GM12878 (cell line): ENCODE measurements around the gene SAMD3. TPM values are rescaled to one million over a fixed set of nuclear protein-coding genes. Genes with fewer than 3 reads are reported as not detected.
"Not testable (repeated sequence)": the region's sequence is repeated elsewhere in the genome, so short reads cannot be mapped to it uniquely, and the experiment has no call there.

Source experiments
- ATAC-seq: fragments of 200-7000 bp; cut with Tn5 transposase; 3 replicates; pipeline ENCODE4 v1.9.1; 2020; ENCODE audit warnings: mild to moderate bottlenecking, moderate library complexity
- BruUV-seq: library from RNA; stranded (reverse); fragments of 400-500 nt; replicated peaks from 2 replicates; lab custom pipeline; 2021; lab: Mats Ljungman, UMichigan
- CTCF ChIA-PET: fragments of 300-600 bp; sonication (Branson Sonifier 250); formaldehyde crosslinking; extraction: SDS; loops from one replicate; lab custom pipeline; 2021; ENCODE audit warnings: inconsistent platforms; lab: Yijun Ruan, JAX
- POLR2A ChIA-PET: fragments of 350-600 bp; formaldehyde crosslinking; extraction: SDS; loops from one replicate; lab custom pipeline; 2021; ENCODE audit warnings: inconsistent platforms; lab: Charles Lee
- RAD21 ChIA-PET: fragments of 300-600 bp; sonication (Branson Sonifier 250); formaldehyde crosslinking; loops from one replicate; lab custom pipeline; 2023; ENCODE audit warnings: antibody characterized with exemption; ENCODE audit not compliant: unreplicated experiment; lab: Charles Lee
- SMC1A ChIA-PET: fragments of 300-600 bp; sonication (Branson Sonifier 250); formaldehyde crosslinking; loops from one replicate; lab custom pipeline; 2023; ENCODE audit not compliant: unreplicated experiment, uncharacterized antibody; lab: Charles Lee
- DNase-seq: peaks from one replicate; pipeline ENCODE4 v3.0.0-alpha.2; 2011; ENCODE audit warnings: low read depth, low spot score
- FAIRE-seq: peaks from 3 replicates; lab custom pipeline; 2011; peaks lifted over from hg19 to GRCh38; lab: Jason Lieb, UNC
- H2AFZ ChIP-seq: 2 replicates; pipeline ENCODE4 v1.6.0; 2011; ENCODE audit warnings: low read depth, low read length, control low read depth; ENCODE audit not compliant: control insufficient read depth
- H3K27ac ChIP-seq: 2 replicates; pipeline ENCODE4 v1.5.1; 2011; ENCODE audit warnings: control low read depth; ENCODE audit not compliant: control insufficient read depth, insufficient read depth
- H3K27me3 ChIP-seq, 2 experiments: replicated peaks in 1 of 2; 2 replicates each; pipeline versions ENCODE4 v1.6.0 to v1.6.1; 2011; ENCODE audit warnings: low read length in 1 of 2; ENCODE audit not compliant: control insufficient read depth in 2 of 2, insufficient read depth in 2 of 2
- H3K36me3 ChIP-seq, 2 experiments: 2 replicates each; pipeline ENCODE4 v1.5.1; 2011; ENCODE audit warnings: low read length in 1 of 2; ENCODE audit not compliant: control insufficient read depth in 2 of 2, insufficient read depth in 2 of 2
- H3K4me1 ChIP-seq: 2 replicates; pipeline ENCODE4 v1.6.1; 2011; ENCODE audit warnings: mild to moderate bottlenecking, low read length, moderate library complexity, mixed read lengths; ENCODE audit not compliant: control insufficient read depth, insufficient read depth
- H3K4me2 ChIP-seq: 2 replicates; pipeline ENCODE4 v1.6.0; 2011; ENCODE audit warnings: control low read depth; ENCODE audit not compliant: control insufficient read depth, insufficient read depth
- H3K4me3 ChIP-seq: fragments of 200-600 bp; sonication (generic); 2 replicates; pipeline ENCODE4 v1.5.1; 2016
- H3K79me2 ChIP-seq: 2 replicates; pipeline ENCODE4 v1.6.0; 2011; ENCODE audit warnings: low read length; ENCODE audit not compliant: control insufficient read depth, insufficient read depth
- H3K9ac ChIP-seq: 2 replicates; pipeline ENCODE4 v1.8.0; 2011; ENCODE audit warnings: low read length, control low read depth, mixed read lengths; ENCODE audit not compliant: control insufficient read depth, insufficient read depth
- H3K9me3 ChIP-seq: replicated peaks from 3 replicates; pipeline ENCODE4 v1.5.1; 2011; ENCODE audit warnings: mild to moderate bottlenecking, low read length; ENCODE audit not compliant: control insufficient read depth, insufficient read depth
- H4K20me1 ChIP-seq: 2 replicates; pipeline ENCODE4 v1.6.0; 2011; ENCODE audit not compliant: control insufficient read depth, insufficient read depth
- CEBPZ ChIP-seq: fragments of 150-350 bp; IDR thresholded peaks from 2 replicates; pipeline ENCODE4 v1.6.1; 2016; ENCODE audit warnings: low read depth, low read length
- CREB1 ChIP-seq: IDR thresholded peaks from 2 replicates; pipeline ENCODE4 v1.6.1; 2012; ENCODE audit warnings: low read depth, mild to moderate bottlenecking, inconsistent platforms
- JUNB ChIP-seq: IDR thresholded peaks from 2 replicates; pipeline ENCODE4 v1.6.1; 2016; ENCODE audit warnings: antibody characterized with exemption, mild to moderate bottlenecking
- SPI1 ChIP-seq: IDR thresholded peaks from 2 replicates; pipeline ENCODE4 v1.6.1; 2011; ENCODE audit warnings: low read depth, mild to moderate bottlenecking, low read length, moderate library complexity, borderline replicate concordance; ENCODE audit not compliant: insufficient read depth
- WGBS: methylation state at CpG from one replicate; pipeline ENCODE4 v1.1.6; 2016; ENCODE audit warnings: low lambda C conversion rate; ENCODE audit not compliant: insufficient replicate concordance, insufficient coverage; ENCODE audit errors: missing lambda C conversion rate; 5-methylcytosine and 5-hydroxymethylcytosine counted together
- in situ Hi-C: fragments of 300-500 bp; cut with MboI; formaldehyde crosslinking; loops from 9 replicates; pipeline ENCODE4 v1.14.3; 2018; ENCODE audit warnings: mixed read lengths
- intact Hi-C: fragments of 100-400 bp; cut with micrococcal nuclease; formaldehyde crosslinking; loops from one replicate; pipeline ENCODE4 v1.14.2; 2022; ENCODE audit not compliant: unreplicated experiment
- polyA plus RNA-seq, 11 experiments: library from polyadenylated mRNA; depleted of rRNA in 4 of 11; unstranded in 6 of 11; stranded (reverse) in 5 of 11; fragments of >200 nt; fragmentation: Nextera tagmentation in 4 of 11; fragmentation: Illumina TruSeq in 1 of 11; extraction: Ambion mirVana in 4 of 11; extraction: Trizol in 1 of 11; gene quantifications; 1 replicate in 1 of 11; 2 replicates in 10 of 11; pipeline versions ENCODE4 v1.2.1 to v1.2.3, GENCODE V29; 2011 to 2016; ENCODE audit warnings: inconsistent platforms in 2 of 11, missing spikeins in 2 of 11, low read depth in 1 of 11
- total RNA-seq, 4 experiments: library from RNA; depleted of rRNA in 3 of 4; stranded (reverse); fragments of >200 nt in 3 of 4; fragmentation: Illumina TruSeq in 1 of 4; extraction: Trizol in 1 of 4; gene quantifications; 2 replicates each; pipeline versions ENCODE4 v1.2.1 to v1.2.3, GENCODE V29; 2013 to 2021

Gene SAMD3
- total and polyA plus RNA-seq, 10 of the 15 experiments (the other 5 are each of a cell fraction or from before 2014, with no cell fraction given), result 0.04 to 2.3 (median 0.39) TPM; not detected in 2

- TF ChIP-seq CEBPZ (no peak), CREB1 (no peak)
Measured at GRCh38 chr6:130239755-130240154, 17.0 kb upstream of the SAMD3 start (continued).

- H3K9me3 ChIP-seq, result no peaks in the 10 kb centered on the region
- H2AFZ ChIP-seq, result no peak overlapping the region
- H3K4me1 ChIP-seq, result no peaks in the 10 kb centered on the region
- H3K9ac ChIP-seq, result no peak overlapping the region
- RAD21 ChIA-PET, result interaction anchor here (0.8 kb wide), 1 partner anchor 49 kb away, joined by 3 read pairs; no protein-coding TSS in a partner anchor
- SMC1A ChIA-PET, result interaction anchor here (1.4 kb wide), 1 partner anchor 10 kb away, joined by 3 read pairs; no protein-coding TSS in a partner anchor
- no peaks in the 10 kb centered on the region for H3K27me3 ChIP-seq
- no peak overlapping the region for H3K4me2 ChIP-seq
- ATAC-seq, result no peak
- intact Hi-C loops (no loop called here), in situ Hi-C loops (no loop called here)
- WGBS, result 60% methylated on average over 3 of the region's 3 CpGs
- POLR2A ChIA-PET, result no interaction called here
- no TSS peak for BruUV-seq
- H3K27ac ChIP-seq, result no peak overlapping the region
- H3K36me3 ChIP-seq, result no peaks in the 10 kb centered on the region
- no peak for DNase-seq
- no peak overlapping the region for H3K4me3 ChIP-seq
- CTCF ChIA-PET, result no interaction called here
- no peaks in the 10 kb centered on the region for H4K20me1 ChIP-seq
- TF ChIP-seq SPI1 (no peak), JUNB (no peak)
- H3K79me2 ChIP-seq, result no peaks in the 10 kb centered on the region
- FAIRE-seq, result no peak
Measured at GRCh38 chr6:130233330-130233729, 10.6 kb upstream of the SAMD3 start.

- RAD21 ChIA-PET, H3K27me3 ChIP-seq, SMC1A ChIA-PET, in situ Hi-C loops, H3K27ac ChIP-seq, H3K4me1 ChIP-seq, H3K9ac ChIP-seq, intact Hi-C loops, H4K20me1 ChIP-seq, POLR2A ChIA-PET, BruUV-seq, H3K4me2 ChIP-seq, H3K4me3 ChIP-seq, H3K36me3 ChIP-seq, FAIRE-seq, H3K9me3 ChIP-seq, CTCF ChIA-PET, ATAC-seq, H2AFZ ChIP-seq, H3K79me2 ChIP-seq, DNase-seq: not testable (repeated sequence)
- WGBS, result 89% methylated on average over 6 of the region's 6 CpGs
Measured at GRCh38 chr6:130230531-130230930, 7.8 kb upstream of the SAMD3 start.
